Measurements from ENCODE around the gene NALCN. TPM values are rescaled to one million over a fixed set of nuclear protein-coding genes. Genes with fewer than 3 reads are reported as not detected.

Gene NALCN
- total and polyA plus RNA-seq, 10 of the 15 experiments (the other 5 are each of a cell fraction or from before 2014, with no cell fraction given), result under 0.01 TPM; not detected in 9

DNA sequence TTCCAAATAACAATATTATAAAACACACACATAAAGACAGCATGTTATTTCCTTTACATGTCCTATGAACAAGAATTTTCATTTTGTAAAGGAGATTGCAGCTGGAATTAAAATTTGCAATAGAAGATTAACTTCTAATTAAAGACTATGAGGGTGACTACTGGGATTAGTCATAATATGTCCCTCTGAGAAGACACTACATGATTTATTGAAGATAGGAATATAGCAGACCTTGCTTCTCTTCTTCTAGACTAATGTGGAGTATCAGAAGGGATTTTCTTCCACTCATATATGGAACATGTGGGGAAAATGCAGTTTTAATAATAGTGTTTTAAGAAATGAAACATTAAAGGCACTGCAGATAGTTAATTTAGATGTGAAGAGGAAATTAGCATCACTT, 177.8 kb downstream of the NALCN start:
- TF ChIP-seq, protein P1, sequence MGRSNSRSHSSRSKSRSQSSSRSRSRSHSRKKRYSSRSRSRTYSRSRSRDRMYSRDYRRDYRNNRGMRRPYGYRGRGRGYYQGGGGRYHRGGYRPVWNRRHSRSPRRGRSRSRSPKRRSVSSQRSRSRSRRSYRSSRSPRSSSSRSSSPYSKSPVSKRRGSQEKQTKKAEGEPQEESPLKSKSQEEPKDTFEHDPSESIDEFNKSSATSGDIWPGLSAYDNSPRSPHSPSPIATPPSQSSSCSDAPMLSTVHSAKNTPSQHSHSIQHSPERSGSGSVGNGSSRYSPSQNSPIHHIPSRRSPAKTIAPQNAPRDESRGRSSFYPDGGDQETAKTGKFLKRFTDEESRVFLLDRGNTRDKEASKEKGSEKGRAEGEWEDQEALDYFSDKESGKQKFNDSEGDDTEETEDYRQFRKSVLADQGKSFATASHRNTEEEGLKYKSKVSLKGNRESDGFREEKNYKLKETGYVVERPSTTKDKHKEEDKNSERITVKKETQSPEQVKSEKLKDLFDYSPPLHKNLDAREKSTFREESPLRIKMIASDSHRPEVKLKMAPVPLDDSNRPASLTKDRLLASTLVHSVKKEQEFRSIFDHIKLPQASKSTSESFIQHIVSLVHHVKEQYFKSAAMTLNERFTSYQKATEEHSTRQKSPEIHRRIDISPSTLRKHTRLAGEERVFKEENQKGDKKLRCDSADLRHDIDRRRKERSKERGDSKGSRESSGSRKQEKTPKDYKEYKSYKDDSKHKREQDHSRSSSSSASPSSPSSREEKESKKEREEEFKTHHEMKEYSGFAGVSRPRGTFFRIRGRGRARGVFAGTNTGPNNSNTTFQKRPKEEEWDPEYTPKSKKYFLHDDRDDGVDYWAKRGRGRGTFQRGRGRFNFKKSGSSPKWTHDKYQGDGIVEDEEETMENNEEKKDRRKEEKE (IDR thresholded peaks at IDR 0.05), result no peak
- TF ChIP-seq, protein P2, sequence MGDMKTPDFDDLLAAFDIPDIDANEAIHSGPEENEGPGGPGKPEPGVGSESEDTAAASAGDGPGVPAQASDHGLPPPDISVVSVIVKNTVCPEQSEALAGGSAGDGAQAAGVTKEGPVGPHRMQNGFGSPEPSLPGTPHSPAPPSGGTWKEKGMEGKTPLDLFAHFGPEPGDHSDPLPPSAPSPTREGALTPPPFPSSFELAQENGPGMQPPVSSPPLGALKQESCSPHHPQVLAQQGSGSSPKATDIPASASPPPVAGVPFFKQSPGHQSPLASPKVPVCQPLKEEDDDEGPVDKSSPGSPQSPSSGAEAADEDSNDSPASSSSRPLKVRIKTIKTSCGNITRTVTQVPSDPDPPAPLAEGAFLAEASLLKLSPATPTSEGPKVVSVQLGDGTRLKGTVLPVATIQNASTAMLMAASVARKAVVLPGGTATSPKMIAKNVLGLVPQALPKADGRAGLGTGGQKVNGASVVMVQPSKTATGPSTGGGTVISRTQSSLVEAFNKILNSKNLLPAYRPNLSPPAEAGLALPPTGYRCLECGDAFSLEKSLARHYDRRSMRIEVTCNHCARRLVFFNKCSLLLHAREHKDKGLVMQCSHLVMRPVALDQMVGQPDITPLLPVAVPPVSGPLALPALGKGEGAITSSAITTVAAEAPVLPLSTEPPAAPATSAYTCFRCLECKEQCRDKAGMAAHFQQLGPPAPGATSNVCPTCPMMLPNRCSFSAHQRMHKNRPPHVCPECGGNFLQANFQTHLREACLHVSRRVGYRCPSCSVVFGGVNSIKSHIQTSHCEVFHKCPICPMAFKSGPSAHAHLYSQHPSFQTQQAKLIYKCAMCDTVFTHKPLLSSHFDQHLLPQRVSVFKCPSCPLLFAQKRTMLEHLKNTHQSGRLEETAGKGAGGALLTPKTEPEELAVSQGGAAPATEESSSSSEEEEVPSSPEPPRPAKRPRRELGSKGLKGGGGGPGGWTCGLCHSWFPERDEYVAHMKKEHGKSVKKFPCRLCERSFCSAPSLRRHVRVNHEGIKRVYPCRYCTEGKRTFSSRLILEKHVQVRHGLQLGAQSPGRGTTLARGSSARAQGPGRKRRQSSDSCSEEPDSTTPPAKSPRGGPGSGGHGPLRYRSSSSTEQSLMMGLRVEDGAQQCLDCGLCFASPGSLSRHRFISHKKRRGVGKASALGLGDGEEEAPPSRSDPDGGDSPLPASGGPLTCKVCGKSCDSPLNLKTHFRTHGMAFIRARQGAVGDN (IDR thresholded peaks at IDR 0.05), result no peak
- TF ChIP-seq ESRRA (IDR thresholded peaks at IDR 0.05; ENCODE audit: low read length) (no peak), MYC (IDR thresholded peaks at IDR 0.05; ENCODE audit: insufficient read depth, insufficient read length, insufficient replicate concordance, low read length, severe bottlenecking) (no peak), CBX5 (IDR thresholded peaks at IDR 0.05; ENCODE audit: low read depth) (no peak), RCOR1 (conservative IDR thresholded peaks at IDR 0.05; ENCODE audit: low read depth, low read length) (no peak), TCF7 (IDR thresholded peaks at IDR 0.05; ENCODE audit: borderline replicate concordance) (no peak), SMC3 (IDR thresholded peaks at IDR 0.05; ENCODE audit: borderline replicate concordance, low read length) (no peak)
- TF ChIP-seq, protein P3, sequence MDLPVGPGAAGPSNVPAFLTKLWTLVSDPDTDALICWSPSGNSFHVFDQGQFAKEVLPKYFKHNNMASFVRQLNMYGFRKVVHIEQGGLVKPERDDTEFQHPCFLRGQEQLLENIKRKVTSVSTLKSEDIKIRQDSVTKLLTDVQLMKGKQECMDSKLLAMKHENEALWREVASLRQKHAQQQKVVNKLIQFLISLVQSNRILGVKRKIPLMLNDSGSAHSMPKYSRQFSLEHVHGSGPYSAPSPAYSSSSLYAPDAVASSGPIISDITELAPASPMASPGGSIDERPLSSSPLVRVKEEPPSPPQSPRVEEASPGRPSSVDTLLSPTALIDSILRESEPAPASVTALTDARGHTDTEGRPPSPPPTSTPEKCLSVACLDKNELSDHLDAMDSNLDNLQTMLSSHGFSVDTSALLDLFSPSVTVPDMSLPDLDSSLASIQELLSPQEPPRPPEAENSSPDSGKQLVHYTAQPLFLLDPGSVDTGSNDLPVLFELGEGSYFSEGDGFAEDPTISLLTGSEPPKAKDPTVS (IDR thresholded peaks at IDR 0.05; ENCODE audit: low read depth, low read length), result no peak
- Histone ChIP-seq H3K36me3 (ENCODE audit: control insufficient read depth in 2 of 2, insufficient read depth in 2 of 2, low read length in 1 of 2) (no peaks in the 10 kb centered on the region), H3K79me2 (ENCODE audit: control insufficient read depth, insufficient read depth, low read length) (no peaks in the 10 kb centered on the region), H3K9me3 (replicated peaks; ENCODE audit: control insufficient read depth, insufficient read depth, low read length) (no peaks in the 10 kb centered on the region), H3K4me2 (ENCODE audit: control insufficient read depth, insufficient read depth) (no peak overlapping the region), H3K27me3 (replicated peaks in 1 of 2; ENCODE audit: control insufficient read depth in 2 of 2, insufficient read depth in 2 of 2, low read length in 1 of 2) (no peaks in the 10 kb centered on the region), H2AFZ (ENCODE audit: control insufficient read depth, low read depth, low read length) (no peak overlapping the region), H3K4me3 (no peak overlapping the region), H3K9ac (ENCODE audit: control insufficient read depth, insufficient read depth, low read length) (no peak overlapping the region), H3K27ac (ENCODE audit: control insufficient read depth, insufficient read depth) (no peak overlapping the region), H4K20me1 (ENCODE audit: control insufficient read depth, insufficient read depth) (no peaks in the 10 kb centered on the region), H3K4me1 (ENCODE audit: control insufficient read depth, insufficient read depth, low read length) (no peaks in the 10 kb centered on the region)
- ChIA-PET RAD21 (ENCODE audit: unreplicated experiment) (no interaction called here), POLR2A (no interaction called here), CTCF (no interaction called here), SMC1A (ENCODE audit: uncharacterized antibody, unreplicated experiment) (no interaction called here)
- FAIRE-seq (no peak), DNase-seq (ENCODE audit: low read depth, low spot score) (no peak), ATAC-seq (no peak)
- no TSS peak for BruUV-seq (replicated peaks)
- in situ Hi-C loops (cut with MboI), result no loop called here
- intact Hi-C loops (cut with micrococcal nuclease; ENCODE audit: unreplicated experiment), result no loop called here
